ENCODE measurements around the gene SMYD3.
"Not testable (repeated sequence)": the region's sequence is repeated elsewhere in the genome, so short reads cannot be mapped to it uniquely, and the experiment has no call there.

DNA sequence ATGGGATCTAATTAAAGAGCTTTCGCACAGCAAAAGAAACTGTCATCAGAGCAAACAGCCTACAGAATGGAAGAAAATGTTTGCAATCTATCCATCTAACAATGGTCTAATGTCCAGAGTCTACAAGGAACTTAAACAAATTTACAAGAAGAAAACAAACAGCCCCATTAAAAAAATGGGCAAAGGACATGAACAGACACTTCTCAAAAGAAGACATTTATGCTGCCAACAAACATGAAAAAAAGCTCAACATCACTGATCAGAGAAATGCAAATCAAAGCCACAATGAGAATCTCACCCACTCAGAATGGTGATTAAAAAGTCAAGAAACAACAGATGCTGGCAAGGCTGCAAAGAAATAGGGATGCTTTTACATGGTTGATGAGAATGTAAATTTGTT is 561.9 kb downstream of the SMYD3 start:
- not testable (repeated sequence) for TF ChIP-seq POLR2A (IDR thresholded peaks at IDR 0.05; ENCODE audit: low read length); GATA1 (IDR thresholded peaks at IDR 0.05; ENCODE audit: low read depth, low read length)
